Sigmoid colon (tissue), 4 donors: Measurements from ENCODE around the gene PRAC1.

Experiments used
- POLR2A ChIP-seq, 2 donors: fragments of 450-650 bp; IDR thresholded peaks; one replicate each; pipeline ENCODE4 v1.6.1; 2016; ENCODE audit warnings: antibody characterized with exemption in 2 of 2, mild to moderate bottlenecking in 2 of 2, moderate library complexity in 2 of 2
- POLR2AphosphoS5 ChIP-seq, 4 donors: sonication (generic); formaldehyde crosslinking; IDR thresholded peaks; one replicate each; pipeline ENCODE4 v1.6.1; 2017; ENCODE audit warnings: antibody characterized with exemption in 4 of 4
- TF ChIP-seq, protein P1 (sequence below), 4 experiments: fragments of 450-650 bp in 3 of 4; fragments of 200-600 bp in 1 of 4; IDR thresholded peaks; one replicate each; pipeline ENCODE4 v1.5.1; 2016 to 2019; ENCODE audit warnings: antibody characterized with exemption in 4 of 4, mild to moderate bottlenecking in 3 of 4, moderate library complexity in 2 of 4

DNA sequence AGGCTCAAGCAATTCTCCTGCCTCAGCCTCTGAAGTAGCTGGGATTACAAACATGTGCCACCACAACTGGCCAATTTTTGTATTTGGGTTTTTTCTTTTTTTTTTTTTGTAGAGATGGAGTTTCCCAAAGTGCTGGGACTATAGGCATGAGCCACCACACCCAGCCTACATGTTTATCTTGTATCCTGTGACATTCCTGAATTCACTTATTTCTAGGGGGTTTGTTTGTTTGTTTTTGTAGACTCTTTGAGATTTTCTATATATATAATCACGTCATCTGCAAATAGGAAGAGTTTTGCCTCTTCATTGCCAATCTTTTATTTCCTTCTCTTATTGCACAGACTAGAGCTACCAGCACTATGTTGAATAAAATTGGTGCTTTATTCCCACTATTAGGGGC lies 29.1 kb downstream of the PRAC1 start:
- TF ChIP-seq, protein P1, sequence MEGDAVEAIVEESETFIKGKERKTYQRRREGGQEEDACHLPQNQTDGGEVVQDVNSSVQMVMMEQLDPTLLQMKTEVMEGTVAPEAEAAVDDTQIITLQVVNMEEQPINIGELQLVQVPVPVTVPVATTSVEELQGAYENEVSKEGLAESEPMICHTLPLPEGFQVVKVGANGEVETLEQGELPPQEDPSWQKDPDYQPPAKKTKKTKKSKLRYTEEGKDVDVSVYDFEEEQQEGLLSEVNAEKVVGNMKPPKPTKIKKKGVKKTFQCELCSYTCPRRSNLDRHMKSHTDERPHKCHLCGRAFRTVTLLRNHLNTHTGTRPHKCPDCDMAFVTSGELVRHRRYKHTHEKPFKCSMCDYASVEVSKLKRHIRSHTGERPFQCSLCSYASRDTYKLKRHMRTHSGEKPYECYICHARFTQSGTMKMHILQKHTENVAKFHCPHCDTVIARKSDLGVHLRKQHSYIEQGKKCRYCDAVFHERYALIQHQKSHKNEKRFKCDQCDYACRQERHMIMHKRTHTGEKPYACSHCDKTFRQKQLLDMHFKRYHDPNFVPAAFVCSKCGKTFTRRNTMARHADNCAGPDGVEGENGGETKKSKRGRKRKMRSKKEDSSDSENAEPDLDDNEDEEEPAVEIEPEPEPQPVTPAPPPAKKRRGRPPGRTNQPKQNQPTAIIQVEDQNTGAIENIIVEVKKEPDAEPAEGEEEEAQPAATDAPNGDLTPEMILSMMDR (IDR thresholded peaks at IDR 0.05), result no peak
- TF ChIP-seq POLR2AphosphoS5 (IDR thresholded peaks at IDR 0.05), result no peak
- TF ChIP-seq POLR2A (IDR thresholded peaks at IDR 0.05), result no peak
